AG04449 (cell line): ENCODE measurements around the gene MAGI1.
"Not testable (repeated sequence)": the region's sequence is repeated elsewhere in the genome, so short reads cannot be mapped to it uniquely, and the experiment has no call there.

Source experiments
- CTCF ChIA-PET: fragments of 350-600 bp; formaldehyde crosslinking; extraction: SDS; loops from one replicate; lab custom pipeline; 2021; ENCODE audit warnings: antibody characterized with exemption; lab: Yijun Ruan, JAX
- POLR2A ChIA-PET: fragments of 400-600, 350-600 bp; formaldehyde crosslinking; extraction: SDS; loops from one replicate; lab custom pipeline; 2020; ENCODE audit warnings: antibody characterized with exemption, inconsistent platforms; lab: Yijun Ruan, JAX
- DNase-seq: peaks from one replicate; pipeline ENCODE4 v3.0.0-alpha.2; 2010; ENCODE audit warnings: low read depth, low spot score
- H3K4me3 ChIP-seq: 2 replicates; pipeline ENCODE4 v1.5.1; 2011; ENCODE audit warnings: low read depth, mild to moderate bottlenecking, control low read depth, low read length
- TF ChIP-seq, protein P1 (sequence below): IDR thresholded peaks from one replicate; pipeline ENCODE4 v1.5.1; 2011; ENCODE audit warnings: mild to moderate bottlenecking, moderate library complexity, low read length, control low read depth, inconsistent platforms; ENCODE audit not compliant: insufficient read depth; ENCODE audit errors: missing control alignments

The MAGI1 gene

DNA sequence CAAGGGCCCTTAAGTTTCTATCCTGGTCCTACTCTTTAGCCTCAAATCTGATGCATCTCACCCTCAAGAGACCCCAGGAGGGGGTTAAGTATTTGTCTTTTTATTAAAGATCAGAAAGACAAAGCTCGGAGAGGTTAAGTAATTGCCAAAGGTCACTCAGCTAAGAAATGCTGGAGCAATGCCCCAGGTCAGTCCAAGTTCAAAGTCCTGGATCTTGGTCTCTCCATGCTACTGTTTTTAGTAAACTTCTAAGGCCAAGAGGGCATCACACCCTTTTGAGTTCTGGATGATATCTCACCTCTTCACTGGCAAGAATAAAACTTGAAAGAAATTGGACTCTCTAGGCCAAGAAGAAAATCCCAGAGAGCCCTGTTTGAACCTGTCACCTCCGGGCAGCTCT lies 488.6 kb downstream of the MAGI1 start:
- CTCF ChIA-PET, result interaction anchor here (0.6 to 1.0 kb wide), 2 partner anchors 11 to 201 kb away, joined by 3 read pairs; no protein-coding TSS in a partner anchor
- TF ChIP-seq, protein P1, sequence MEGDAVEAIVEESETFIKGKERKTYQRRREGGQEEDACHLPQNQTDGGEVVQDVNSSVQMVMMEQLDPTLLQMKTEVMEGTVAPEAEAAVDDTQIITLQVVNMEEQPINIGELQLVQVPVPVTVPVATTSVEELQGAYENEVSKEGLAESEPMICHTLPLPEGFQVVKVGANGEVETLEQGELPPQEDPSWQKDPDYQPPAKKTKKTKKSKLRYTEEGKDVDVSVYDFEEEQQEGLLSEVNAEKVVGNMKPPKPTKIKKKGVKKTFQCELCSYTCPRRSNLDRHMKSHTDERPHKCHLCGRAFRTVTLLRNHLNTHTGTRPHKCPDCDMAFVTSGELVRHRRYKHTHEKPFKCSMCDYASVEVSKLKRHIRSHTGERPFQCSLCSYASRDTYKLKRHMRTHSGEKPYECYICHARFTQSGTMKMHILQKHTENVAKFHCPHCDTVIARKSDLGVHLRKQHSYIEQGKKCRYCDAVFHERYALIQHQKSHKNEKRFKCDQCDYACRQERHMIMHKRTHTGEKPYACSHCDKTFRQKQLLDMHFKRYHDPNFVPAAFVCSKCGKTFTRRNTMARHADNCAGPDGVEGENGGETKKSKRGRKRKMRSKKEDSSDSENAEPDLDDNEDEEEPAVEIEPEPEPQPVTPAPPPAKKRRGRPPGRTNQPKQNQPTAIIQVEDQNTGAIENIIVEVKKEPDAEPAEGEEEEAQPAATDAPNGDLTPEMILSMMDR, result no peak
- POLR2A ChIA-PET, result no interaction called here
- no peak overlapping the region for H3K4me3 ChIP-seq
- no peak for DNase-seq

DNA sequence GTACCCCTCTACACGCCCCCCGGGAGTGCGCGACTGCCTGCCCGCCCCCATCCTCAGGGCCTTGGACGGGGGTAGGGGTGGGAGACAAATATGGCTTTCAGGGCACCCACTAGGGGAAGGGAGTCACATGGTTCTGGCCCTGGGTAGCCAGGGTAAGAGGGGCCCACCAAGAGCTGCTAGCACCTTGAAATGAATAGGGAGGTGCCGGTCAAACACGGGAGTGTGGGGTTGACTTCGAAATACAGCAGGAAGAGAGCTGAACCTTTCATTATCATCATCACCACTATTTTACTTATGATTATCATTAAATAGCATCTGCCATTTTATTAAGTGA lies 489.1 kb downstream of the MAGI1 start:
- POLR2A ChIA-PET, result no interaction called here
- CTCF ChIA-PET, result interaction anchor here (0.6 to 1.0 kb wide), 2 partner anchors 10 to 201 kb away, joined by 3 read pairs; no protein-coding TSS in a partner anchor

DNA sequence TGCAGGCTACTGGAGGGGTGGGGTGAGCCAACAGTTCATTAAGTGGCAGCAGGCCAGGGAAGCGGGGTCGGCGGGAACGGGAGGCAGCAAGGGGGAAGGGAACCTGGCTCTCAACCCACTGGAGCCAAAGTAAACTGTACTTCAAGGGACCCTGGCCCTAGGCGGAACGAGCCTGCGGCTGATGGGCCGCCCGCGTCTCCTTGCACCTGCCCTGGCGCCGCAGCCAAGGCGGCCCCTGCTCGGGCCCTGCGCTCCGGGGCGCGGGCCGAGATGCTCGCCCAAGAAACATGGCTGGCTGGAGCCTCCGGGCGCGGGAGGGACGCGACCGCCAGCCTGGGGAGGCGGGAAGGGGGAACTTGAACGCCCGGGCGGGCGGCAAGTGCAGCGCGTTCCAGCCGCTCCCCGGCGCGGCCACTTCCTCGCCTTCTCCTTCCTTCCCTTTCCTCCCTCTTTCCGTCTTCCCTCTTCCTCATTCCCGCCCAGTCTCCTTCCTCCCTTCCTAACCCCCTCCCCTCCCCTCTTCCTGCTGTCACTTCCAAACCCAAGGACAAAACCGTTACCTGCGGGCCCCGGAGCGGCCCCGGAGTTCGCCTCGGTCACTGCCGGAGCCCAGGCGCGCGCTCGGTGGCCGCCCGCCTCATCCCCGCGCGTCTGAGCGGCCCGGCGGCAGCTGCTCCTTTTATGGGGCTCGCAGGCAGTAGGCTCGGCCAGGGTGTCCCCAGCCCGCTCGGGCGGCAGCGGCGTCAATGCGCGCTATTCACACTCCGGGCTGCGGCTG lies 489.7 kb downstream of the MAGI1 start:
- DNase-seq, result no peak
- TF ChIP-seq, protein P1, result no peak
- H3K4me3 ChIP-seq, result peak overlapping the region; percentile 57
- ChIA-PET CTCF (no interaction called here), POLR2A (no interaction called here)

More for the DNA sequence above, 489.1 kb downstream of the MAGI1 start:
- DNase-seq, result no peak
- TF ChIP-seq, protein P1, result no peak
- H3K4me3 ChIP-seq, result peak overlapping the region; percentile 57

DNA sequence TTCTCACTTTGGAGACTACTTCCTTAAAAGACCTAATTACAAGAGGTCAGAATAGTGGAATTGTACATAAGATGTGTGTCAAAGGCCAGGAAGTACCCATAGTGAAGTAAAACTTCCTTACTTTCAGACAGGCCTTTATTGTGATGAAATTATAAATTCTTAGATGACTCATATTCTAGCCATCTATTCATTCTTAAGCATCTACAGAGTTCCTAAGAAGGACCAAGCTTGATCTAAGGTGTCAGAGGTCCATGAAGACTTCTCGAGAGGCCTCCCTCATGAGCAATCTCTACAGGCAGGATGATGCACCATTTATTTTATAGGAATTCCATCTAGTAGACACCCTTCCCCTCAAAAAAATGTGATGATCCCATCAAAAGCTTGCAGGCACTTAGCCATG lies 493.3 kb downstream of the MAGI1 start:
- POLR2A ChIA-PET, result no interaction called here
- peak; percentile 5 for DNase-seq
- TF ChIP-seq, protein P1, result no peak
- CTCF ChIA-PET, result no interaction called here
- no peak overlapping the region for H3K4me3 ChIP-seq

DNA sequence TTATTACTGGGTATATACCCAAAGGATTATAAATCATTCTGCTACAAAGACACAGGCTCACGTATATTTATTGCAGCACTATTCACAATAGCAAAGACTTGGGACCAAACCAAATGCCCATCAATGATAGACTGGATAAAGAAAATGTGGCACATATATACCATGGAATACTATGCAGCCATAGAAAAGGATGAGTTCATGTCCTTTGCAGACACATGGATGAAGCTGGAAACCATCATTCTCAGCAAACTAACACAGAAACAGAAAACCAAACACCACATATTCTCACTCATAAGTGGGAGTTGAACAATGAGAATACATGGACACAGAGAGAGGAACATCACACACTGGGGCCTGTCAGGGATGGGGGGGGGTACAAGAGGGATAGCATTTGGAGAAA lies 495.3 kb downstream of the MAGI1 start:
- POLR2A ChIA-PET, DNase-seq, CTCF ChIA-PET, H3K4me3 ChIP-seq: not testable (repeated sequence)

DNA sequence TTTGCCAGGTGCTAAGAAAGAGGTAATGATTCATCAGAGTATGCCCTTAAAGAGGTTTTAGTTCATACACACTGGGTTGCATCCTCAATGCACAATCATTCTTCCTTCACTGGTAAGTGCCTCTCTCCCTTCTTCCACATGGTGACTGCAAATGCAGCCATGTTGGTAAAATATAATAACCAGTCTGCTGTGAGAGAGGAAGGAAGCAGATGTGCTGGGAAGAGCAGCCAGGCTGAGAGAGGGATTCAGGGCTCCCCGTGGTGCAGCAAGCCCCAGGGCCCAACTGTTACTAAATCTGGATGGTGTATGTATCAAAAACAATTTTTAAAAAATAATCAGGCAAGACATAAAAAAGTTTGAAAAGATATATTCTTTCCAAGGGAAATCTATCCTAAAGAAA lies 498.1 kb downstream of the MAGI1 start:
- POLR2A ChIA-PET, result no interaction called here
- DNase-seq, result no peak
- no peak overlapping the region for H3K4me3 ChIP-seq
- CTCF ChIA-PET, result no interaction called here
- TF ChIP-seq, protein P1, result no peak

DNA sequence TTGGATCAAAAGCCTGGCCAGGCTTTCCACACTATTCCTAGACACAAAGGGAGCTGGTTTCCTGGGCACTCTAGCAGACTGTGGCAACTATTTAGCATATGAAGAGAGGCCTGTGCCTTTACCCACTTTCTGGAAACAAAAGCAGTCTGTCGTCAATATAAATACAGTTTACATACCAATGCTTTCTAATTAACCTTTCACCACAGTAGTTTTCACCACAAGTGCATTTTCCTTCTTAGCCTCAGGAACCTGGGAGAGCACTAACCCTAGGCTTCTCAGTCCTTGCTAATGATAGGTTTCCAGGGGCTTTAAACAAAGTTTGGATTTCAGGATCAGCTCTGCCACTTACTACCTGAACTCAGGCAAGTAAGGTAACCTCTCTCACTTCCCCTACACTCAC lies 499.1 kb downstream of the MAGI1 start:
- H3K4me3 ChIP-seq, result no peak overlapping the region
- ChIA-PET POLR2A (no interaction called here), CTCF (interaction anchor here (1.4 kb wide), 1 partner anchor 10 kb away, joined by 3 read pairs; no protein-coding TSS in a partner anchor)
- TF ChIP-seq, protein P1, result no peak
- DNase-seq, result no peak
